ENCODE data around the gene ZNF490.
"Not testable (repeated sequence)": the region's sequence is repeated elsewhere in the genome, so short reads cannot be mapped to it uniquely, and the experiment has no call there.

Gene ZNF490

GRCh38 chr19:12621253-12622024 is 10.8 kb upstream of the ZNF490 start:
- not testable (repeated sequence) for DNase-seq

GRCh38 chr19:12617646-12618045 is 7.0 kb upstream of the ZNF490 start:
- DNase-seq = no peak

DNA sequence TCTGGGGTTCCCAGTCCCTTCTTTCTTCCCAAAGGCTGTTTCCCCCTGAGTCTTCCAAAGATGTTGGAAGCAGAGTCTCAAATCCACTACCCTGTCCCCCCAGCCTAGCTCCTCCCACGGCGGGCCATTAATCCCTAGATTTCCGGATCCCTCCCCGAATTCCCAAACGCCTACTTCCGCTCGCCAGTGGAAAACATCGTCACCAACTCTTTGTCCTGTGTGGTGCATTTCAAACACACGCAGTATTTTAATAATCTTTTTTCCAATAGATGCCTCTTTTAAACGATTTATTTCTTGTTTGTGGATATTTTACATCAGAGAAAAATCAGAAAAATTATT is 717 bp upstream of the ZNF490 start:
- DNase-seq = no peak

DNA sequence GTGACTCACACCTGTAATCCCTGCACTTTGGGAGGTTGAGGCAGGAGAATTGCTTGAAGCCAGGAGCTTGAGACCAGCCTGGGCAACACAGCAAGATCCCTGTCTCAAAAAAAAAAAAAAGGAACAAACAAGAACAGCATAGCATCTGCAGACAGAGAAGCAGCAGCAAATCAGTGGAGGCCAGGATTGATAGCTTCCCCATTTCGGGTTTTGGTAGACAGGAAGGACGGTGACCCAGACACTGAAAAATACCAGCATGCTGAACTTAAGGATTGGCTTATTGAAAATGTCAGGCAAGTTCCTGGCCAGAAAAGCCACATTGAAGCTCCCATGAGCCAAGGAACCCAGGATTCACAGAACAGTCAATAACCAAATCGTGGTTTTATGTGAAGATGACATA is 3.0 kb downstream of the ZNF490 start:
- no peak for DNase-seq

- DNase-seq = no peak
Measured at GRCh38 chr19:12606796-12607195, 3.8 kb downstream of the ZNF490 start.

GRCh38 chr19:12603714-12604113 is 6.9 kb downstream of the ZNF490 start:
- no peak for DNase-seq

DNA sequence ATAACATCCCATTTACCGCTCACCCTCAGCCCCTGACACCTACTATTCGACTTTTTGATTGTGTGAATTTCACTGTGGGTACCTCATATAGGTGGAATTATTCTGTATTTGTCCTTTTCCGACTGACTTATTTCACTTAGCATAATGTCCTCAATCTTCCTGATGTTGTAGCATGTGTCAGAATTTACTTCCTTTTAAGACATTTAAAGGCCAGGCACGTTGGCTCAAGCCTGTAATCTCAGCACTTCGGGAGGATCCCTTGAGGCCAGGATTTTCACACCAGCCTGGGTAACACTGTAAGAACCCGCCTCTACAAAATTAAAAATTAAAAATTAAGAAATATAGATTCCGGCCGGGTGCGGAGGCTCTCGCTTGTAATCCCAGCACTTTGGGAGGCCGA is 13.0 kb downstream of the ZNF490 start:
- DNase-seq = no peak

DNA sequence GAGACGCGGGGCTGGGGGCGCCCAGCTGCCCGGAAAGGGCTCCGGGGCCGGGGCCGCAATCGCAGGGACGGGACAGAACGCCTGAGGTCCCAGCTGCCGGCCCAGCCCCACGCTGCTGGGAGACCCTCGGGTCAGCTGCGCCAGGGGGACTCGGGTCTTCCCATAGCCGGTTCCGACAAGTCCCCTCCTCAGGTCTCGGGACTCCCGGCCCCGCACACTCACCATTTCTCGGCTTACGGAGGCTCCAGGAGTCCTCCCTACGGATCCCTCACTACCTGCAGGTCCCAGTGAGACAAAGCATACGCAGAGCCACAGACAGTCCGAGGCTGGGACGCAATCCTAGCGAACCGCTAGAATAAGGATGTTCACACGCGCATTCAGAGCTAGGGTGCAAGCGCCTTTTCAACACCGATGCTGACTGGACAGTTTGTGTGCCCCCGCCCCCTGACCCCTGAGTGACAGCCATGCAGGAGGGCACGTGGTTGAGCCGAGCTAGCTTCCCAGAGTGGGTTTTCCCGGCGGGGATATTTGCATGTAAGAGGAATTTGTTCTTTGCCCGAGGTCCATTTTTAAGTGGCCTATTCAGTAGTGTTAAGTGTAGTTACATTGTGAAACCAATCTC is 13.6 kb downstream of the ZNF490 start:
- DNase-seq = no peak

DNA sequence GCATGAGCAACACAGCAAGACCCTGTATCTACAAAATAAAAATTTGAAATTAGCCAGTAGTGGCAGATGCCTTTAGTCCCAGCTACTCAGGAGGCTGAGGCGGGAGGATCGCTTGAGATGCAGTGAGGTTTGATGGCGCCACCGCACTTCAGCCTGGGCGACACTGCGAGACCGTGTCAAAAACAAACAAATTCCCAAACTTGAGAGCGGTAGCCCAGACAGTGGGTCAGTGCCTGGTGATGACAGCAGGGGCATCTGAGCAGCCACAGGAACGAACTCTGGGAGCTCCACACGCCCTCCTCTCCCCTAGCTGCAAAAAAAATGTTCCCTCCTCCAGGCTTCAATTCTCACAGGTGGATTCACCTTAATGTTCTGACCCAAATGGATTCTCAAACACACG is 14.1 kb downstream of the ZNF490 start:
- no peak for DNase-seq

GRCh38 chr19:12581100-12581499 is 29.5 kb downstream of the ZNF490 start:
- DNase-seq = no peak

- no peak for DNase-seq
Measured at GRCh38 chr19:12580180-12580694, 30.4 kb downstream of the ZNF490 start.

- DNase-seq = no peak
Measured at GRCh38 chr19:12578641-12579040, 32.0 kb downstream of the ZNF490 start.

GRCh38 chr19:12574036-12574435 is 36.6 kb downstream of the ZNF490 start:
- DNase-seq = no peak

DNA sequence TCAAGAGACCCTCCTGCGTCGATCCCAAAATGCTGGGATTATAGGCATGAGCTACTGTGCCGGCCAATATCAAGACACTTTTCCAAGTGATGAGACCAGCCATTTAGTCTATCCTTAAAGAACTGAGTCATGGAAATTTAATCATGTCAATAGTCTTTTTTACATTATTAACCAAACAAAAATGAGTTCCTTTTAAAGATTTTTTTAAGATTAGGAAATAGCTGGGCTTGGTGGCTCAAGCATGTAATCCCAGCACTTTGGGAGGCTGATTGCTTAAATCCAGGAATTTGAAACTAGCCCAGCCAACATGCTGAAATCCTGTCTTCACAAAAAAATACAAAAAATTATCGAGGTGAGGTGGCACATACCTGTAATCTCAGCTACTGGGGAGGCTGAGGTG is 42.7 kb downstream of the ZNF490 start:
- no peak for DNase-seq

GRCh38 chr19:12566380-12566779 is 44.2 kb downstream of the ZNF490 start:
- not testable (repeated sequence) for DNase-seq

DNA sequence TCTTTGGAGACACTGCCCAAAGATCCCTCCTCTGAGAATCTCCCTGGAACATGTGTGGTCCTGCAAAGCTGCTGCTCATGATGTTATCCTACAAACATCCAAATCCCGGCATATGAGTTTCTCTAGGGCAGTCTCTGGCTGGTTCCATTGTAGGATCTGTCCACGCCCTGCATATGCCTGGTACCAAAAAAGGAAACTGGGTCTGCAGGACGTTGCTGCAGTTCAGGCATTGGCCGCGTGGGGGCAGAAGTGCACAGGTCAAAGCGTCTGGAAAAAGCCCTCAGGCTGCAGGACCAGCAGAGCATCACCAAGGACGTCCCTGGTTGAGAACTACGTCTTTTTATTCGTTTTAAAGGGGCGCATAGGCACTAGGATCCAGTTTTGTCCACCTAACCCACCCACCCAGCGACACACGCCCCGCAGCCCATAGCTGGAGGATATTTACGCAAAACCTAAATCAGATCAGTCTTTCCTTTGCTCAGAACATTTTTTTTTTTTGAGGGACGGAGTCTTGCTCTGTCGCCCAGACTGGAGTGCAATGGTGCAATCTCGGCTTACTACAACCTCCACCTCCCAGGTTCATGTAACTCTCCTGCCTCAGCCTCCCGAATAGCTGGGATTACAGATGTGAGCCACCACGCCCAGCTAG is 46.5 kb downstream of the ZNF490 start:
- peak; percentile 99 for DNase-seq

- no peak for DNase-seq
Measured at GRCh38 chr19:12555456-12555930, 55.1 kb downstream of the ZNF490 start.

DNA sequence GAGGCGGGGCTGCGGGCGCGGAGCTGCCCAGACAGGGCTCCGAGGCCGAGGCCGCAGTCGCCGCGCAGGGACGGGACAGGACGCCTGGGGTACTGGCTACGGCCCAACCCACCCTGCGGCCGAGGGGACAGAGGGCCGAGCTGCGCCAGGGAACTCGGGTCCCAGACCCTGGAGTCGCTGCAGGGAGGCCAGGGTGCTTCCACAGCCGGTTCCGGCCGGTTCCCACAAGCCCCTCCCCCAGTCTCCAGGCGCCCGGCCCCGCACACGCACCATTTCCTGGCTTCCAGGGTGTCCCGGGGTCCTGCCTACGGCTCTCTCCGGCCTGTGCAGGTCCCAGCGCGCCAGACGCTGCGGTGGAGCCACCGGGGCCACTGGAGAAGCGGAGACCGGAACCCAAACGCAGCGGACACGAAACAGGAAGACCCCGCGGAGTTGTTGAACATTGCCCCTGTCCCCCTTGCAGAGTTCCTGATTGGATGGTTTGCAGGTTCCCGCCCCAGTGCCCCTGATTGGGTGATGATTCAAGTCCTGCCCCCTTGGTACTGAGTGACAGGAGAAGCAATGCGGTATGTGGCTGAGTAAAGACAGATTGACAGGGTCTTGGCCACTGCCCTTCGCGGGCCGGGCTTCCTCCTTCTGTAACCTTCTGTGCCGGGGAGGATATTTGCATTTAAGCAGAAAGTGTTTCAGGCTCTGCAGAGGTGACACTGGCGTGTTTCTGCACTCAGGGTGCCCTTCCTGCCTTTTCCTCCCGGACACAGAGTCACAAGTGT is 59.4 kb downstream of the ZNF490 start, which contains the start of gene ZNF564:
ZNF564 (minus strand) TSS at position 423 of the 773 bp plus-strand sequence; CDS start at position 273, 150 bp downstream.
- peak; percentile 94 for DNase-seq

DNA sequence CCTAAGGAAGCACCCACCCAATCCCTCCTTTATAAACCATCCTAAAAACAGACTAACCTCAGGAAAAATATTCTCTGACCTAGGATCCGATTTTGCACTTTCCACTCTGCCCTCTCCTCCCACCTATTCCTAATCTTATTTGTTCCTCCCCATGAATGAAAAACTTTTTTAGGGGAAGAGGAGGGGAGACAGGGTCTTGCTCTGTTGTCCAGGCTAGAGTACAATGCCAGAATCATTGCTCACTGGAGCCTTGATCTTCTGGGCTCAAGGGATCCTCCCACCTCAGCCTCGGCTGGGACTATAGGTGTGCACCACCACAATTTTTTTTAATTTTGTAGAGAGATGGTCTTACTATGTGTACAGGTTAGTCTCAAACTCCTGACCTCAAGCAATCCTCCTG is 63.7 kb downstream of the ZNF490 start:
- DNase-seq = no peak

- DNase-seq = no peak
Measured at GRCh38 chr19:12546068-12546467, 64.5 kb downstream of the ZNF490 start.

DNA sequence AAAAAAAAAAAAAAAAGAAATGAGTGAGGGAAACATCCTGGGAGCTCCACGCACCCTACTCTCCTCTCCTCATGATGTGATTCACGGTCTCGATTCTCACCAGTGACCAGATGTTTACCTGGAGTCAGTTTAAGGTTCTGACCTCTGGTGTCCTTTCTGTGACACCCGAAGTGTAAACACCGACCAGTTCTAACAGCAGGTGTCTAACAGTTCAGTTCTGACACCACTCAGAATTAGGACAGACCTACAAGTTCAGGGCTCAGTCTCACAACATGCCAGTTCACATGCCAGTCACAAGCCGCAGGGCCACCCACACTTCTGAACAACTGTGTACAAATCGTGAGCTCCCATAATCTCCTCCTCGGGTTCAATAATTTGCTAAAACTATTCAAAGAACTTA is 65.3 kb downstream of the ZNF490 start:
- DNase-seq = peak; percentile 28

GRCh38 chr19:12544401-12544876 is 66.2 kb downstream of the ZNF490 start:
- DNase-seq = no peak

DNA sequence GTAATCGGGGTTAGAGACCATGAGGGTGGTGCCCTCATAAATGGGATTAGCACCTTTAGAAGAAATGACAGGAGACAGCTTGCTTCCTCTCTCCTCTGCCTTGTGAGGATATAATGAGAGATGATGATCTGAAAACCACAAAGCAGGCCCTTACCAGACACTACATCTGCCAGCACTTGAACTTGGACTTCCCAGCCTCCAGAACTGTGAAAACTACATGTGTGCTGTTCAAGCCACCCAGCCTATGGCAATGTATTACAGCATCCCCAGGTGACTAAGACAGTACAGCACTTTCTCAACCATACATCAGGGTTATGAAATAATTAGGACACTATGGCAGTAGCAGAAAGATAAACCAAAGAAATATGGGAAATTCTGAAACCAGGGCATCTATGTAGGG is 66.8 kb downstream of the ZNF490 start:
- DNase-seq = no peak
